Parathyroid adenoma (tissue), 2 donors: ENCODE measurements around the gene BCAT1.

Experiments used
- H2AFZ ChIP-seq: fragments of 300-600 bp; sonication (generic); one replicate; pipeline ENCODE4 v1.7.0; 2017; ENCODE audit warnings: antibody characterized with exemption, mild to moderate bottlenecking
- H3K27ac ChIP-seq: fragments of 300-600 bp; sonication (generic); one replicate; pipeline ENCODE4 v1.7.0; 2017
- H3K27me3 ChIP-seq: fragments of 300-600 bp; sonication (generic); one replicate; pipeline ENCODE4 v1.7.0; 2017; ENCODE audit warnings: low read length; ENCODE audit not compliant: control insufficient read depth, insufficient read depth
- H3K36me3 ChIP-seq: fragments of 300-600 bp; sonication (generic); one replicate; pipeline ENCODE4 v1.7.0; 2017; ENCODE audit warnings: low read length; ENCODE audit not compliant: control insufficient read depth, insufficient read depth
- H3K4me1 ChIP-seq: fragments of 300-600 bp; sonication (generic); one replicate; pipeline ENCODE4 v1.7.0; 2017; ENCODE audit warnings: control low read depth
- H3K4me2 ChIP-seq: fragments of 300-600 bp; sonication (generic); one replicate; pipeline ENCODE4 v1.7.0; 2017; ENCODE audit warnings: low read length
- H3K4me3 ChIP-seq: fragments of 300-600 bp; sonication (generic); one replicate; pipeline ENCODE4 v1.7.0; 2017; ENCODE audit warnings: low read depth, low read length
- H3K79me2 ChIP-seq: fragments of 300-600 bp; sonication (generic); one replicate; pipeline ENCODE4 v1.7.0; 2017; ENCODE audit warnings: control low read depth
- H3K9ac ChIP-seq: fragments of 300-600 bp; sonication (generic); one replicate; pipeline ENCODE4 v1.7.0; 2017; ENCODE audit warnings: mild to moderate bottlenecking
- H3K9me3 ChIP-seq: fragments of 300-600 bp; sonication (generic); one replicate; pipeline ENCODE4 v1.7.0; 2017; ENCODE audit warnings: low read length; ENCODE audit not compliant: control insufficient read depth
- TF ChIP-seq, protein P1 (sequence below): fragments of 300-600 bp; sonication (generic); IDR thresholded peaks from one replicate; pipeline ENCODE4 v1.7.0; 2017; ENCODE audit warnings: antibody characterized with exemption, mild to moderate bottlenecking
- donor health status: primary hyperparathyroidism.

BCAT1 gene

DNA sequence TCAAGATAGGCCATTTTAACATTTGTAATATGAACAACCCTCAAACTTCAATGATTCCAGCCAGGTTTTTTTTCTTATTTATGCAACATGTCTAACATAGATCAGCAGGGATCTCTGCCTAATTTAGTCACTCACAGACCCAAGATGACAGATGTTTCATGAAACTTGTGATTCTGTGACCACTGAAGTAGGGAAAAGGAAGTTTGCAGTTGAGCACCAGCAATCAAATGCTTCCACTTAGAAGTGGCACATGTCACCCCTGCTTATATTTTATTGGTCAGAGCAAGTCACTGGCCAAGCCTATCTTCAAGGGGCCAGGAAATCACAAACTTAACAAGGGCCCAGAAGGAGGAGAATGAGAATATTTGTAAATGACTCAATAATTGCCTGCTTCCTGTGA is 150.6 kb downstream of the BCAT1 start:
- no peaks in the 10 kb centered on the region for H3K4me1 ChIP-seq
- H3K27ac ChIP-seq: no peak overlapping the region
- H3K79me2 ChIP-seq: no peaks in the 10 kb centered on the region
- H3K36me3 ChIP-seq: no peaks in the 10 kb centered on the region
- H3K9ac ChIP-seq: no peak overlapping the region
- H2AFZ ChIP-seq: no peak overlapping the region
- TF ChIP-seq, protein P1, sequence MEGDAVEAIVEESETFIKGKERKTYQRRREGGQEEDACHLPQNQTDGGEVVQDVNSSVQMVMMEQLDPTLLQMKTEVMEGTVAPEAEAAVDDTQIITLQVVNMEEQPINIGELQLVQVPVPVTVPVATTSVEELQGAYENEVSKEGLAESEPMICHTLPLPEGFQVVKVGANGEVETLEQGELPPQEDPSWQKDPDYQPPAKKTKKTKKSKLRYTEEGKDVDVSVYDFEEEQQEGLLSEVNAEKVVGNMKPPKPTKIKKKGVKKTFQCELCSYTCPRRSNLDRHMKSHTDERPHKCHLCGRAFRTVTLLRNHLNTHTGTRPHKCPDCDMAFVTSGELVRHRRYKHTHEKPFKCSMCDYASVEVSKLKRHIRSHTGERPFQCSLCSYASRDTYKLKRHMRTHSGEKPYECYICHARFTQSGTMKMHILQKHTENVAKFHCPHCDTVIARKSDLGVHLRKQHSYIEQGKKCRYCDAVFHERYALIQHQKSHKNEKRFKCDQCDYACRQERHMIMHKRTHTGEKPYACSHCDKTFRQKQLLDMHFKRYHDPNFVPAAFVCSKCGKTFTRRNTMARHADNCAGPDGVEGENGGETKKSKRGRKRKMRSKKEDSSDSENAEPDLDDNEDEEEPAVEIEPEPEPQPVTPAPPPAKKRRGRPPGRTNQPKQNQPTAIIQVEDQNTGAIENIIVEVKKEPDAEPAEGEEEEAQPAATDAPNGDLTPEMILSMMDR: no peak
- no peaks in the 10 kb centered on the region for H3K9me3 ChIP-seq
- no peaks in the 10 kb centered on the region for H3K27me3 ChIP-seq
- no peak overlapping the region for H3K4me2 ChIP-seq
- H3K4me3 ChIP-seq: no peak overlapping the region

DNA sequence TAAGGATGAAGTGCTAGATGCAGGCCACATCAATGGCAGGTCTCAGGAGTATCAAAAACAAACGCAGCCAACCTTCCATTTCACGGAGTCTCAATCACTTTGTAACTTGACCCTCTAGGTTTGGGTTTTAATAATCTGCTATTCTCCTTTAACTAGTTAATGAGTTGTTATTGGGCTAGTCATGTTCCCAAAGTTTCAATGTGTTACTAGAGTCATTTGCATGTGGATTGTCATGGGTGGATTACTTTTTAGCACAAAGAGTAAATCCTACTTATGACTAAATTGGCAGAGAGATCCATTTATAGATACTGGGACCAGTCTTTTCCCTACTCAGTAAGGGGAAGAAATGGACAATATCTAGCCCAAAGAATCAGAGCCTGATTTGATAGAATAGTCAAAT is 151.0 kb downstream of the BCAT1 start:
- no peak overlapping the region for H3K9ac ChIP-seq
- TF ChIP-seq, protein P1: no peak
- H3K9me3 ChIP-seq: no peaks in the 10 kb centered on the region
- H3K27me3 ChIP-seq: no peaks in the 10 kb centered on the region
- H2AFZ ChIP-seq: no peak overlapping the region
- no peak overlapping the region for H3K4me3 ChIP-seq
- H3K36me3 ChIP-seq: no peaks in the 10 kb centered on the region
- H3K4me2 ChIP-seq: no peak overlapping the region
- no peaks in the 10 kb centered on the region for H3K4me1 ChIP-seq
- H3K79me2 ChIP-seq: no peaks in the 10 kb centered on the region
- H3K27ac ChIP-seq: no peak overlapping the region

DNA sequence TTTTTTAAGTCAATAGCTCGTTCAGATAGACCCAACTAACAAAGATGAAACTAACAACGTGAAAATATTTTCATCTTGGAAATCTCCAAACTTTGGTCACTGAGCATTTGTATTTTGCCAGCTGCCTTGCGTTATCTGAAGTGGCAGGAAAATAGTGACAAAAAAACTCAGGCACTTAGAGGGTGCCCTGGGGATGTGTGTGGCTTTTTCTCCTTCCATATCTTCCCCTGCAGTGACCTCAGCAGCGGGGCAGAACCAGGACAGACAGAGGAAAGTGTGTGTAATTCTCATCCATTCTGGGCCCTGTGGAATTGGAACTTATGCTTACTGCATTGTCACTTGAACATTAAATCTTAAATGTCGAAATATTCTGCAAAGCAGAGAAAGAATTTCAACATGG is 152.0 kb downstream of the BCAT1 start:
- Histone ChIP-seq H3K4me3 (no peak overlapping the region), H3K36me3 (no peaks in the 10 kb centered on the region), H3K4me2 (no peak overlapping the region), H3K9ac (no peak overlapping the region), H3K9me3 (no peaks in the 10 kb centered on the region), H2AFZ (no peak overlapping the region), H3K79me2 (no peaks in the 10 kb centered on the region), H3K27me3 (no peaks in the 10 kb centered on the region), H3K27ac (no peak overlapping the region), H3K4me1 (no peaks in the 10 kb centered on the region)
- TF ChIP-seq, protein P1: no peak

DNA sequence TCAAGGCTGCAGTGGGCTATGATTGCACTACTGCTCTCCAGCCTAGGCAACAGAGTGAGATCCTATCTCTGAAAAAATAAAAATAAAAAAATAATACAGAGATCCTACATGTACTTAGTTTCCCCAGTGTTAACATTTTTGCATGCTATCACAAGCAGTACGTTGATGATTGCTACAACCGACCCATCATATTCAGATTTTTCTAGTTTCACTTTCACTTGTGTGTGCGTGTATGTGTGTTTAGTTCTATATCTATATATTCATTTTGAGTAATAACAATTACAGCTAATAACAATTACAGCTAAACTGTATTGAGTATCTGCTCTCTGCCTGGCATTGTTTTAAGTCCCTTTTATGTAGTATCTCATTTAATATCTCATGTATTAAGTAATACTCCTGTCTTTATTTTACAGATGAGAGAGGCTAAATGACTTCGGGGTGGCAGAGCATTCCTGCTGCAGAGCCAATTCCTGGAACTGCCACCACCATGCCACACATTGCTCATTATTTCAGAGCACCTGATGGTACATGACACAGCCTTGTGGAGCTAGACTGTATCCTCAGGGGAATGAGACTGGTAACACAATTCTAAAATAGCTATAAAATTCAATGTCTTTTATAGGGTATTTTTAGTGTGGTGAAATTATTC is 153.1 kb downstream of the BCAT1 start:
- Histone ChIP-seq H3K9me3 (no peaks in the 10 kb centered on the region), H3K27ac (no peak overlapping the region), H3K9ac (no peak overlapping the region), H3K4me2 (no peak overlapping the region), H3K4me1 (no peaks in the 10 kb centered on the region), H3K79me2 (no peaks in the 10 kb centered on the region), H3K27me3 (no peaks in the 10 kb centered on the region), H2AFZ (no peak overlapping the region), H3K36me3 (no peaks in the 10 kb centered on the region), H3K4me3 (no peak overlapping the region)
- TF ChIP-seq, protein P1: no peak

DNA sequence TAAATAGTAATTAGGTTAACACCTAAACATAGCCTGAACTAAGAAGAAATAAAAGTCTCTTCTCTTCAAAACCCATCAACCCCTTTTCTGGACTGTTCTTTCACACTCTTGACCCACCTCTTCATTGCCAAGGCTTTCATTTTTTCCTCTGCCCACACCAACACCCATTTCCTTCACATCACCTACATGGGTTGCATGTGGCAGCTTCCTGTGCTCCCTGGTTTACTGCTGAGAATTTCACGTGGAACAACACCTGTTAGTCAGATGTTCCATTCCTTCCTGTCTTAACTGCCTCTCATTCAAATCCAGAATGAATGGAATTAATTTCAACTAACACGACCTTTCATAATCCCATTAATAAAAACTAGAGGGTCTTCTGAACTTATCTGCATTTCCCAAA is 157.3 kb downstream of the BCAT1 start:
- Histone ChIP-seq H3K4me1 (no peaks in the 10 kb centered on the region), H2AFZ (no peak overlapping the region), H3K79me2 (no peaks in the 10 kb centered on the region), H3K4me2 (no peak overlapping the region), H3K36me3 (no peaks in the 10 kb centered on the region), H3K9ac (no peak overlapping the region), H3K27me3 (no peaks in the 10 kb centered on the region), H3K9me3 (no peaks in the 10 kb centered on the region), H3K4me3 (no peak overlapping the region), H3K27ac (no peak overlapping the region)
- TF ChIP-seq, protein P1: no peak
